SKM-1 treated with dmso at 0.1 percent for 144 hours (cell line): ENCODE results near the gene BFSP2.

ENCODE experiments used
- DNase-seq: peaks from one replicate; lab custom pipeline; 2025; ENCODE audit not compliant: unreplicated experiment; lab: John Stamatoyannopoulos, UW

The BFSP2 gene

GRCh38 chr3:133414021-133414392 is 14.2 kb downstream of the BFSP2 start:
- no peak for DNase-seq

GRCh38 chr3:133418361-133418760 is 18.5 kb downstream of the BFSP2 start:
- DNase-seq: no peak

- DNase-seq: no peak
Observed at GRCh38 chr3:133419151-133419909, 19.5 kb downstream of the BFSP2 start.

GRCh38 chr3:133424937-133425869 is 25.3 kb downstream of the BFSP2 start:
- no peak for DNase-seq

GRCh38 chr3:133425898-133426297 is 26.0 kb downstream of the BFSP2 start:
- DNase-seq: no peak

GRCh38 chr3:133426721-133427120 is 26.9 kb downstream of the BFSP2 start:
- no peak for DNase-seq

- DNase-seq: no peak
Observed at GRCh38 chr3:133428552-133428951, 28.7 kb downstream of the BFSP2 start.

- DNase-seq: no peak
Observed at GRCh38 chr3:133429063-133429462, 29.2 kb downstream of the BFSP2 start.

GRCh38 chr3:133439563-133439962 is 39.7 kb downstream of the BFSP2 start:
- no peak for DNase-seq

- DNase-seq: no peak
Observed at GRCh38 chr3:133440652-133441051, 40.8 kb downstream of the BFSP2 start.

- no peak for DNase-seq
Observed at GRCh38 chr3:133441867-133442270, 42.0 kb downstream of the BFSP2 start.

GRCh38 chr3:133442518-133442917 is 42.7 kb downstream of the BFSP2 start:
- DNase-seq: no peak

GRCh38 chr3:133443649-133444422 is 44.0 kb downstream of the BFSP2 start:
- no peak for DNase-seq

- no peak for DNase-seq
Observed at GRCh38 chr3:133444423-133444774, 44.5 kb downstream of the BFSP2 start.

GRCh38 chr3:133445108-133445507 is 45.3 kb downstream of the BFSP2 start:
- DNase-seq: no peak

GRCh38 chr3:133447750-133448477 is 48.1 kb downstream of the BFSP2 start:
- DNase-seq: no peak

GRCh38 chr3:133448478-133449122 is 48.7 kb downstream of the BFSP2 start:
- peak; percentile 49 for DNase-seq

- DNase-seq: no peak
Observed at GRCh38 chr3:133451309-133451708, 51.5 kb downstream of the BFSP2 start.

GRCh38 chr3:133452641-133453319 is 52.9 kb downstream of the BFSP2 start:
- DNase-seq: no peak

- DNase-seq: no peak
Observed at GRCh38 chr3:133453383-133453782, 53.5 kb downstream of the BFSP2 start.
